WTC11 (cell line): ENCODE results near the gene RAB40B.

ENCODE experiments used
- JUN ChIP-seq: sonication (generic); formaldehyde crosslinking; IDR thresholded peaks from 2 replicates; pipeline ENCODE4 v1.8.0; 2023; ENCODE audit warnings: mild to moderate bottlenecking, missing genetic modification reagents
- SP1 ChIP-seq: sonication (generic); formaldehyde crosslinking; conservative IDR thresholded peaks from 2 replicates; pipeline ENCODE4 v1.8.1; 2022; ENCODE audit warnings: missing genetic modification reagents
- ZNF423 ChIP-seq: fragments of 250-450 bp; sonication (Bioruptor Pico); IDR thresholded peaks from 2 replicates; pipeline ENCODE4 v2.1.2; 2022; ENCODE audit warnings: mild to moderate bottlenecking, moderate library complexity
- TF ChIP-seq, protein P1 (sequence below): fragments of 200-600 bp; IDR thresholded peaks from 2 replicates; pipeline ENCODE4 v1.8.0; 2022; ENCODE audit warnings: antibody characterized with exemption

DNA sequence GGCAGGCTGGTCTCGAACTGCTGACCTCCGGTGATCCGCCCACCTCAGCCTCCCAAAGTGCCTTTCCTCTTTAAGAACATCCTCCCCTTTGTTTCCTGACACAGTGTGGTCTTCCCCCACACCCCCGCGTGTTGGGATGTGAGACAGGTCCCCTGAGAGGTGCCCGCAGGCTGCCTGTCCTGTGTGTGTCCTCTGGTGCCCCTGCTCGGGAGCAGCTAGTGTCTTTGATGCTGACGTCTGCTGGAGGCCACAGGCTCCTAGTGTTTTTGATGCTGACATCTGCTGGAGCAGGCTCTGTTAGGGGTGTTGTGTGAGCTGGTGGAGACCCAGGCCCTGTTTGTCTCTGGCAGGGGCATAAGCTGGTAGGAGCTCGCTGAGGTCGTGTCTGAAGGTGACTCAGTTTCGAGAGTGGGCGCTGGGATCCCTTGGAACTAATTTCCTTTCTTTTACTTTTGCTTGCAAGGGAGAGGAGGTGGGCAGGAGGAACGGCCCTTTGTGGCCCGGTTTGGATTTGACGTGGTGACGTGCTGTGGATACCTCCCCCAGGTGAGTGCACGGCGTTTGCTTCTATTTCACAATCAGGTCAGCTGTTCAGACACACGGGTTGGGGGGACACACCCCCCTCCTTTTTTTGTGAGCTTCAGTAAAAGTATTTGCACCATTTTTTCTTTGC, 24.0 kb upstream of the RAB40B start:
- TF ChIP-seq, protein P1, sequence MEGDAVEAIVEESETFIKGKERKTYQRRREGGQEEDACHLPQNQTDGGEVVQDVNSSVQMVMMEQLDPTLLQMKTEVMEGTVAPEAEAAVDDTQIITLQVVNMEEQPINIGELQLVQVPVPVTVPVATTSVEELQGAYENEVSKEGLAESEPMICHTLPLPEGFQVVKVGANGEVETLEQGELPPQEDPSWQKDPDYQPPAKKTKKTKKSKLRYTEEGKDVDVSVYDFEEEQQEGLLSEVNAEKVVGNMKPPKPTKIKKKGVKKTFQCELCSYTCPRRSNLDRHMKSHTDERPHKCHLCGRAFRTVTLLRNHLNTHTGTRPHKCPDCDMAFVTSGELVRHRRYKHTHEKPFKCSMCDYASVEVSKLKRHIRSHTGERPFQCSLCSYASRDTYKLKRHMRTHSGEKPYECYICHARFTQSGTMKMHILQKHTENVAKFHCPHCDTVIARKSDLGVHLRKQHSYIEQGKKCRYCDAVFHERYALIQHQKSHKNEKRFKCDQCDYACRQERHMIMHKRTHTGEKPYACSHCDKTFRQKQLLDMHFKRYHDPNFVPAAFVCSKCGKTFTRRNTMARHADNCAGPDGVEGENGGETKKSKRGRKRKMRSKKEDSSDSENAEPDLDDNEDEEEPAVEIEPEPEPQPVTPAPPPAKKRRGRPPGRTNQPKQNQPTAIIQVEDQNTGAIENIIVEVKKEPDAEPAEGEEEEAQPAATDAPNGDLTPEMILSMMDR: no peak
- TF ChIP-seq ZNF423 (CRISPR knock-in tag): no peak
- no peak for TF ChIP-seq SP1 (CRISPR knock-in tag)
- no peak for TF ChIP-seq JUN (CRISPR knock-in tag)
